ENCODE data around the gene AFG3L2. TPM values are rescaled to one million over a fixed set of nuclear protein-coding genes. Genes with fewer than 3 reads are reported as not detected.

Gene AFG3L2
- total RNA-seq, 2 donors from 2014 or later, result 39.7 to 51.5 TPM

DNA sequence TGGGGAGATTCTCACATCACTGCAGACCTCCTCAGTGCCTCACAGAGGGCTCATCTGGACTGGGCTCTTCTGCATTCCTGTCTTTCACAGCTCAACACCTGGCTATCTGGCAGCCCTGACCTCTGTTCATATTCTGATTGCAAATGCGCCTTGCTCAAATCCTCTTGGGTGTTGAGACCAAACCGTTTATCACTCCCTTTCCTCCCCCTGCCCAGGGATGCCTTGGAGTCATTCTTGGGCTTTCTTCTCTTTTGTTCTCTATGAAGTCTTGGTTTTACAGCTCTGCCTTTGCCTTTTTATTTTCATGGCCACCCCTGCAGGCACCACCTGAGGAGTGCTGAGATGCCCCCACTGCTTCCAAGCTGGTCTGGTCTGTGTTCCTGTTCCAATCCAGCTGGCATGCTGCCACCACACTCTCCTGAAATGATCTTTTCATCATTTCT lies 42.6 kb downstream of the AFG3L2 start:
- Histone ChIP-seq H3K4me3 (no peak overlapping the region), H3K27ac (no peak overlapping the region), H3K27me3 (replicated peaks; ENCODE audit: insufficient read depth) (no peaks in the 10 kb centered on the region), H3K36me3 (no peaks in the 10 kb centered on the region), H3K4me1 (replicated peaks) (no peaks in the 10 kb centered on the region), H3K9me3 (no peaks in the 10 kb centered on the region)
- no peak for TF ChIP-seq POLR2A (IDR thresholded peaks at IDR 0.05)
- TF ChIP-seq POLR2AphosphoS5 (IDR thresholded peaks at IDR 0.05), result no peak
- TF ChIP-seq, protein P1, sequence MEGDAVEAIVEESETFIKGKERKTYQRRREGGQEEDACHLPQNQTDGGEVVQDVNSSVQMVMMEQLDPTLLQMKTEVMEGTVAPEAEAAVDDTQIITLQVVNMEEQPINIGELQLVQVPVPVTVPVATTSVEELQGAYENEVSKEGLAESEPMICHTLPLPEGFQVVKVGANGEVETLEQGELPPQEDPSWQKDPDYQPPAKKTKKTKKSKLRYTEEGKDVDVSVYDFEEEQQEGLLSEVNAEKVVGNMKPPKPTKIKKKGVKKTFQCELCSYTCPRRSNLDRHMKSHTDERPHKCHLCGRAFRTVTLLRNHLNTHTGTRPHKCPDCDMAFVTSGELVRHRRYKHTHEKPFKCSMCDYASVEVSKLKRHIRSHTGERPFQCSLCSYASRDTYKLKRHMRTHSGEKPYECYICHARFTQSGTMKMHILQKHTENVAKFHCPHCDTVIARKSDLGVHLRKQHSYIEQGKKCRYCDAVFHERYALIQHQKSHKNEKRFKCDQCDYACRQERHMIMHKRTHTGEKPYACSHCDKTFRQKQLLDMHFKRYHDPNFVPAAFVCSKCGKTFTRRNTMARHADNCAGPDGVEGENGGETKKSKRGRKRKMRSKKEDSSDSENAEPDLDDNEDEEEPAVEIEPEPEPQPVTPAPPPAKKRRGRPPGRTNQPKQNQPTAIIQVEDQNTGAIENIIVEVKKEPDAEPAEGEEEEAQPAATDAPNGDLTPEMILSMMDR (IDR thresholded peaks at IDR 0.05), result no peak
- intact Hi-C loops (cut with DNase I), result no loop called here
- 42% methylated on average over 2 of the region's 2 CpGs for whole genome bisulfite sequencing
- no peak for DNase-seq (ENCODE audit: low spot score)

DNA sequence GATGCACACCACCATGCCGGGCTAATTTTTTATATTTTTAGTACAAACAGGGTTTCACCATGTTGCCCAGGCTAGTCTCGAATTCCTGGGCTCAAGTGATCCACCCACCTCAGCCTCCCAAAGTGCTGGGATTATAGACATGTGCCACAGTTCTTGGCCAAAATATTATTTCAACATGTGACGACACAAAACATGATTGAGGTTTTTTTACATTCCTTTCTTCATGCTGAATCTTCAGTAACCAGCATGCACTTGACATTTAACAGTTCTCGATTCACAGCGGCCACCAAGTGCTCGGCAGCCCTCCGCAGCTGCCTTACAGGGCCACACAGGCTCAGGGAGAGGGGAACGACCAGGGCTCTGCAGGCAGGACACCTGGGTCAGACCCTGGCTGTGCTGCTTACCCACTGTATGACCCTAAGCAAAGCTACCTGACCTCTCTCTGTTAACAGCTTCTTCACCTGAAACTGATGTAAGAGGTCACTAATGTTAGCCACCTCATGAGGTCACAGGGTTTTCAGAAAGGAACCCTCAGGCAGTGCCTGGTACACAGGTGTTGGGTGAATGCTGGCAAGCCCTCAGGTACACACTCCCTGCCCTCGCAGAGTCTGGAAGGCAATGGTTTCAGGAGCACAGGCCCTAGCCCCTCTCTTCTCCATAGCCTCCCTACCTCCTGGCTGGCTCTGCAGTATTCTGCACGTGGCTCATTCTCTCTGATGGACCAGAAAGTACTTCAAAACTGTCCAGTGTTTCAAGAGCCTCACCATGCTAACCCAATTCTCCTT lies 43.3 kb downstream of the AFG3L2 start:
- H3K4me3 ChIP-seq, result no peak overlapping the region
- intact Hi-C loops (cut with DNase I), result no loop called here
- no peaks in the 10 kb centered on the region for H3K4me1 ChIP-seq (replicated peaks)
- no peaks in the 10 kb centered on the region for H3K9me3 ChIP-seq
- H3K27me3 ChIP-seq (replicated peaks; ENCODE audit: insufficient read depth), result no peaks in the 10 kb centered on the region
- DNase-seq (ENCODE audit: low spot score), result no peak
- TF ChIP-seq POLR2A (IDR thresholded peaks at IDR 0.05) (no peak), POLR2AphosphoS5 (IDR thresholded peaks at IDR 0.05) (no peak)
- TF ChIP-seq, protein P1 (IDR thresholded peaks at IDR 0.05), result no peak
- 86% methylated on average over 10 of the region's 10 CpGs for WGBS
- H3K36me3 ChIP-seq, result no peaks in the 10 kb centered on the region
- no peak overlapping the region for H3K27ac ChIP-seq

DNA sequence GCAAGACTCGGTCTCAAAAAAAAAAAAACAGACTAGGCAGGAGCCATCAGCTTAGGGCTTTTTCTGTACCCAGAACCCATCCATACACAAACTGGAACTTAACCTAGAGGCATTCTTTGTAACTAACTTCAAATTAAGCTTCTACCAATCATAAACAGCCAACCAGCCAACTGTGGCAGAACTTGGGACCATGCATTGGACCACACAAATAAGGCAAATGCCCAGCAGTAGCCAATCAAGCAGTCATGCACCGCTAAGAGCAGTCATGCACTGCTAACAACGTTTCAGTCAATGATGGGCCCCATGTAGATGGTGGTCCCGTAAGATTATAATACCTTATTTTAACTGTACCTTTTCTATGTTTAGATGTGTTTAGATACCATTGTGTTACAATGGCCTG lies 46.3 kb downstream of the AFG3L2 start:
- 96% methylated on average over 4 of the region's 4 CpGs for WGBS
- TF ChIP-seq, protein P1 (IDR thresholded peaks at IDR 0.05), result no peak
- TF ChIP-seq POLR2AphosphoS5 (IDR thresholded peaks at IDR 0.05) (no peak), POLR2A (IDR thresholded peaks at IDR 0.05) (no peak)
- Histone ChIP-seq H3K36me3 (no peaks in the 10 kb centered on the region), H3K4me1 (replicated peaks) (no peaks in the 10 kb centered on the region), H3K27me3 (replicated peaks; ENCODE audit: insufficient read depth) (no peaks in the 10 kb centered on the region), H3K4me3 (no peak overlapping the region), H3K27ac (no peak overlapping the region), H3K9me3 (no peaks in the 10 kb centered on the region)
- intact Hi-C loops (cut with DNase I), result no loop called here
- DNase-seq (ENCODE audit: low spot score), result no peak

DNA sequence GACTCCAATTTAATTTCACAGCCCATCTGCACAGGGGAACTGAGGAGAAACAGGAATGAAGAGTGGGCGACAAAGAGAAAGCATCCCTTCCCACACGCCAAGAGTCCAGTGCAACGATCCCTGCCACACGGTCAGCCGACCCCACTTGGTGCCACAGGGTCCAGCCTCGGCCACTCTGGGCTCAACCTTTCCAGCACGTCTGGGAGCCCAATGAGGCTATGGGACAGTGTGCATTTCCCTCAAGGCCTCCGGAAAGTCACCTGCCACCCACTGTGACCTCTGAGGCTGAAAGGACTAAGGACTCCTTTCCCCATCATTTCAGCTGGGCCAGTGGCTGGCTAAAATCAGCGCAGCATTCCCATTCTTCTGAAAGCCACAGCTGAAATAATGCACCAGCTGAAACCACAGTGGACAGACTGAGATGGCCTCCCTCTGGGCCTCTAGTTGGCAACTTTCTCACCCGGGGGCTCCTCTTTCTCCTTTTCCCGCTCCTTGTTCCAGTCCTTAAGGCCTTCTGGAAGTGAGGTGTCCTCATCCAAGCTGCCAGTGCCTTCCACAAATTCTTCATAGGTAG lies 47.8 kb downstream of the AFG3L2 start:
- Histone ChIP-seq H3K9me3 (no peaks in the 10 kb centered on the region), H3K36me3 (peaks cover 0 to 9% of the 10 kb centered on the region in 2 donors), H3K4me3 (no peak overlapping the region), H3K4me1 (replicated peaks) (no peaks in the 10 kb centered on the region), H3K27me3 (replicated peaks; ENCODE audit: insufficient read depth) (no peaks in the 10 kb centered on the region), H3K27ac (no peak overlapping the region)
- intact Hi-C loops (cut with DNase I), result no loop called here
- no peak for DNase-seq (ENCODE audit: low spot score)
- 91% methylated on average over 11 of the region's 11 CpGs for WGBS
- TF ChIP-seq, protein P1 (IDR thresholded peaks at IDR 0.05), result no peak
- TF ChIP-seq POLR2A (IDR thresholded peaks at IDR 0.05) (no peak), POLR2AphosphoS5 (IDR thresholded peaks at IDR 0.05) (no peak)

Data from prostate gland (tissue), 2 donors.